ENCODE data around the gene CDKN1A.

DNA sequence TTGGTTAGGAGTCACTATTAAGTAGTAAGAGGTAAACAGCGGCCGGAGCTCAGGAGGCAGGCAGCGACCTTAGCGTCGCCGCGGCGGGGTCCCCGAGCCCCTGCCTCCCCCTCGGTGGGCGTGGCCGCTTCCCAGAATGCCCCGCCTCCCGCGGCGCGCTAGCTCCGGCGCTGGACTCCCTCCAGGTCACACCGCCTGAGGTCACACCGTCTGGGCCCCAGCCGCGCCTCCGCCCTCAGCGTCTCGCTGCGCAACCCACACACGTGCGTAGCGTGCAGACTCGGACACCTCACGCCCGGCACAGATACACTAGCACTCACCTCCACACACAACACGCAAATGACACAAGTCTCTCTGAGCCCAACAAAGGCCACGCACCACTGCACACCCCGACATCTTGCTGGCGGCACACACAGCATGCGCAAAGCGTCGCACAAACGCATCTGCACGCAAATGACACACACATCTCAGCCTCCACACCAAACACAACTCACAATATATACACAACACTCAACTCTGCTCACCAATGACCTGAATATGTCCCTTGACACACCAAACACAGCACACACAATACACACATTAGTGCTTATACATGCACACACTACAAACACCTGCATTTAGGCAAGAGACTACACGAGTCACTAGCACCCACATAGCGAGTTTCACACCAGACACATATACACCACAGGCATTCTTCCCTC lies 17.6 kb upstream of the CDKN1A start:
- TF ChIP-seq, protein P1, sequence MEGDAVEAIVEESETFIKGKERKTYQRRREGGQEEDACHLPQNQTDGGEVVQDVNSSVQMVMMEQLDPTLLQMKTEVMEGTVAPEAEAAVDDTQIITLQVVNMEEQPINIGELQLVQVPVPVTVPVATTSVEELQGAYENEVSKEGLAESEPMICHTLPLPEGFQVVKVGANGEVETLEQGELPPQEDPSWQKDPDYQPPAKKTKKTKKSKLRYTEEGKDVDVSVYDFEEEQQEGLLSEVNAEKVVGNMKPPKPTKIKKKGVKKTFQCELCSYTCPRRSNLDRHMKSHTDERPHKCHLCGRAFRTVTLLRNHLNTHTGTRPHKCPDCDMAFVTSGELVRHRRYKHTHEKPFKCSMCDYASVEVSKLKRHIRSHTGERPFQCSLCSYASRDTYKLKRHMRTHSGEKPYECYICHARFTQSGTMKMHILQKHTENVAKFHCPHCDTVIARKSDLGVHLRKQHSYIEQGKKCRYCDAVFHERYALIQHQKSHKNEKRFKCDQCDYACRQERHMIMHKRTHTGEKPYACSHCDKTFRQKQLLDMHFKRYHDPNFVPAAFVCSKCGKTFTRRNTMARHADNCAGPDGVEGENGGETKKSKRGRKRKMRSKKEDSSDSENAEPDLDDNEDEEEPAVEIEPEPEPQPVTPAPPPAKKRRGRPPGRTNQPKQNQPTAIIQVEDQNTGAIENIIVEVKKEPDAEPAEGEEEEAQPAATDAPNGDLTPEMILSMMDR (IDR thresholded peaks at IDR 0.05): no peak
- TF ChIP-seq POLR2A (IDR thresholded peaks at IDR 0.05): no peak

Data from lower leg skin (tissue), 3 donors.